ENCODE results near the gene FAM72D.
"Not testable (repeated sequence)": the region's sequence is repeated elsewhere in the genome, so short reads cannot be mapped to it uniquely, and the experiment has no call there.

Gene FAM72D

DNA sequence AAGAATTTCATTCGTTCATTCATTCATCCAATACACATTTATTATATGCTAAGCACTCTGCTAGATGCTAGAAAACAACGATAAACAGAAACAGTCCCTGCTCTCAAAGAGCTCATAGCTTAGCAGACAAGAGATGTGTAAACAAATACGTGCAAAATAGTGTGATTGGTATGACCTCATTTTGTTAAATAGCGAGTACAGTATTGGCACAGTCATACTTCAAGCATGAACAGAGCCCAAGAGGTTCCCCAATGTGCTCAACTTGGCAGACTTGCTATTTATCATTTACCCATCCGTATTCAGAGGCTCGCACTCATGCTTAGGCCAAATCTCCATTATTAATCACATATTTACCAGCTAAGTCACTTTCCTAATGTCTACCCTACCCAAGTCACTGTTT lies 24.2 kb upstream of the FAM72D start:
- H3K9ac ChIP-seq (ENCODE audit: low read length); H3K4me1 ChIP-seq (ENCODE audit: insufficient read depth, low read length); H3K36me3 ChIP-seq (ENCODE audit: insufficient read depth, low read length); H3K27me3 ChIP-seq (ENCODE audit: control insufficient read depth in 1 of 2, insufficient read depth in 2 of 2, low read length in 2 of 2); H3K9me3 ChIP-seq (ENCODE audit: low read length); H3K4me3 ChIP-seq (ENCODE audit: low read depth in 1 of 2, low read length in 2 of 2); H3K27ac ChIP-seq (ENCODE audit: low read depth, low read length): not testable (repeated sequence)

DNA sequence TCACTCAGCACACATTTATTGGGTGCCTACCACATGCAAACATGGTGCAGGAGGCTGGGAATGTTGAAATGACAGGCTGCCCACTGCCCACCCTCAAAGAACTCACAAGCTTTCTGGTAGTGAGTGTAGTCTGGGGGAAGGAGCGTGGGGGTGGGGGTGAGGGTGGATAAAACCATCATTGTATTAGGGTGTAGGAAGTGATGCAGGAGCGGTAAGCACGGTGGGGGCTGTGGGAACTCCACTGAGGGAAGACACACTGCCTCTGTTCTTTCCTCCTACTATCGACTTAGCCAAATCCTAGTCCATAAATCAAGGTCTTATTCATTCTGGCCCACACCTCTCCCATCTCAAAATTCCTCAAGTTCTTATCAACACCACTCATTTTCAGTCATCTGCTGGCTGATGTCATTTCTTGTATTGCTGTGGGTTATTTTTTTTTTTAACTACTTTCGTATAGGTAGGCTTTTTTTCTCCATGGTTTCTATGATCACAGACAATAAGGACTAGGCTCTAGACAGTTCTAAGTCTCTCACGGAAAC lies 21.7 kb upstream of the FAM72D start:
- not testable (repeated sequence) for H3K27ac ChIP-seq (ENCODE audit: low read depth, low read length); H3K27me3 ChIP-seq (ENCODE audit: control insufficient read depth in 1 of 2, insufficient read depth in 2 of 2, low read length in 2 of 2); H3K4me1 ChIP-seq (ENCODE audit: insufficient read depth, low read length); H3K4me3 ChIP-seq (ENCODE audit: low read depth in 1 of 2, low read length in 2 of 2); H3K9ac ChIP-seq (ENCODE audit: low read length); H3K9me3 ChIP-seq (ENCODE audit: low read length); H3K36me3 ChIP-seq (ENCODE audit: insufficient read depth, low read length)

DNA sequence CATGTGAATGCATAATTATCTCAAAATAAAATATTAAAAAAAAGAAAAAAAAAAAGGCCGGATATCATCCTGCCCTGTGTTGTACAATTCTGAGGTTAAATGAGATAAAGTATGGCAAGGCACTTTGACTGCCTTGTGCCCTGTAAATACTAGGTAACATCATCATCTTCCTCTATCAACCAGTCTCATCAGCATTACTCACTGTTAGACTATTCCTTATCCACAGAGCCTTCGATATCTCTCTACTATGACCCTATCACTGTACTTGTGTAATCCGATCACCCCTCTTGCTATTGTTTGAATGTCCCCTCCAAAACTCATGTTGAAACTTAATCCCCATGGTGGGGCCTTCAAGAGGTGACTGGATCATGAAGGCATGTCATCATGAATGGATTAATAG lies 18.9 kb upstream of the FAM72D start:
- not testable (repeated sequence) for H3K9ac ChIP-seq (ENCODE audit: low read length); H3K4me3 ChIP-seq (ENCODE audit: low read depth in 1 of 2, low read length in 2 of 2); H3K27ac ChIP-seq (ENCODE audit: low read depth, low read length); H3K27me3 ChIP-seq (ENCODE audit: control insufficient read depth in 1 of 2, insufficient read depth in 2 of 2, low read length in 2 of 2); H3K9me3 ChIP-seq (ENCODE audit: low read length); H3K4me1 ChIP-seq (ENCODE audit: insufficient read depth, low read length); H3K36me3 ChIP-seq (ENCODE audit: insufficient read depth, low read length)

DNA sequence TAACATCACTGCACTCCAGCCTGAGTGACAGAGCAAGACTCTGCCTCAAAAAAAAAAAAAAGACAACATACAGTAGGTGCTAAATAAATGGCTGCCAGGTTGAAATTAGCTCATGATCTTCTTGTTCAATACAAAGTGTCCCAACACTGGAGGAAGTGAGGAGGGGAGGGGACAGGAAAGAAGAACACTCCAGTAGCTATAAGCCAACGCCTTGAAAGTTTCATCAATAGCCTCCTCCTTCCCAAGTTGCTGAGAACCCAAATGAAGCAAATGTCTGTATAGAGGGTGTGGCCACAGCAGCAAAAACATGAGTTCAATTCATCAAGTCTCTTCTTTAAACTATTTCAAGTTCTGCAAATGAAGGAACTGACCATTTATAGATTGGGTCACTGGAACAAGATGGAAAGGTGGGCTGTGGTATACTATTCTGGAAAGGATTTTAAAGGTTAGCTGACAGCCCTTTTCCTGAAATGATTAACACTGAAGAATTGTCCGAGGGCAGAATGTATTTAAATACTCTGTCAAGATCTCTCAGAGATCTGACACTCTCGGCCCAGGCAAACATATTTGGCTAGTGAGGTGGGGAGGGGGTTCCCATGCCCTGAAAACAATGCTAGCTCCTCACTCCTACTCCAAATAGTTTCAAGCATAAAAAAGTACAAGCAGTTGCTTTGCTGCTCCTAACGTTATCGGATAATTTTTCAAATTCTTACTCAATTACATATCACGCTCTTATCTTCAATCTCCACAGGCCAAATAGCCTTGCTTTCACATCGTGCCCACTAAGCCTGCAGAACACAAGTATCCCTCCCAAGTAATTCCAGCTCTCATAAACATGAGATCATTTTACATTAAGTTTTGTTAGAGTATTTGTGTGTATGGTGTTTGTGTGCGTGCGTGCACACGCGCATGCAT lies 17.6 kb upstream of the FAM72D start:
- H3K4me1 ChIP-seq (ENCODE audit: insufficient read depth, low read length); H3K27me3 ChIP-seq (ENCODE audit: control insufficient read depth in 1 of 2, insufficient read depth in 2 of 2, low read length in 2 of 2); H3K36me3 ChIP-seq (ENCODE audit: insufficient read depth, low read length); H3K4me3 ChIP-seq (ENCODE audit: low read depth in 1 of 2, low read length in 2 of 2); H3K27ac ChIP-seq (ENCODE audit: low read depth, low read length); H3K9me3 ChIP-seq (ENCODE audit: low read length); H3K9ac ChIP-seq (ENCODE audit: low read length): not testable (repeated sequence)

DNA sequence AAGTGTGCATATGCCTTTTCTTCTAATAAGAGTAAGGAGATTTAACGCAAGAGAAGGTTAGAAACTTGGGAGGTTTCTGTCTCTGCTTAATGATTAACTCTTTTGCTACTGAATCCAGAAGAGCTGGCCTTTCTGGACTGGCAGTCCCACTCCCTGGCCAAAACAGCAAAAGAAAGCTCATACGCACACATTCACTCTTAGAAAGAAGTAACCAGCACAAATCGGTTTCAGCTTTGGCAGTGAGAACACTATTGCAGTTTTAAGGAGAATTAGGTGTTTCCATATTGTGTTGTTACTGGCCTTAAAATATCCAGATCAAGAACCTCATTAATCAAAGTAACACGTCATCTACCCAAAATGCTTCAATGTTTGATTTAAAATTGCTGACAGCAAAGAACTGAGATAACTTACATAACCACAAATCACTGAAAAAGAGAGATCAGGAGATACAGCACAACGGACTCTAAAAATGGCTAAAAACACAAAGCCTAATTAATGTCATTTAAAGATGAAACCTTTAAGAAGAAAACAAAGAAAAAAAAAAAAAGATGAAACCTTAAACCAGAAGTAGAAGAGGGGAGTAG lies 16.9 kb upstream of the FAM72D start:
- H3K9me3 ChIP-seq (ENCODE audit: low read length); H3K36me3 ChIP-seq (ENCODE audit: insufficient read depth, low read length); H3K4me1 ChIP-seq (ENCODE audit: insufficient read depth, low read length); H3K27me3 ChIP-seq (ENCODE audit: control insufficient read depth in 1 of 2, insufficient read depth in 2 of 2, low read length in 2 of 2); H3K27ac ChIP-seq (ENCODE audit: low read depth, low read length); H3K9ac ChIP-seq (ENCODE audit: low read length); H3K4me3 ChIP-seq (ENCODE audit: low read depth in 1 of 2, low read length in 2 of 2): not testable (repeated sequence)

DNA sequence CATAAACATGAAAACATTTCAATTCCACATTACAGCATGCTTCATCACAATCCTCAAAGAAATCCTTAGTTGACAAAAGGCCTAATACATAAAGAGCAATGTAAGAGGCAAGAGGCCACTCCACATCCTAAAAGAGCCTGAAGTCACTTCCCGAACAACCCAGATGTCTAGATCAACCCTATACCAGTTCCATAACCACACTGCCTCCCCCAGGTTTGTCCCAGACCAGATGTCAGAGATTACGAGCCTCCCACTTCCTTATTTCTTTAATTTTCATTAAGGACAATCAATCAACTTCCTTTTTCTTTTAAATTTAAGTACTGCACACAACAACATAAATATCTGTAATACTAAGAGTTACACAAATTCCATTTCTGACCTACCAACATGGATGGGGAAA lies 16.0 kb upstream of the FAM72D start:
- H3K9ac ChIP-seq (ENCODE audit: low read length); H3K27me3 ChIP-seq (ENCODE audit: control insufficient read depth in 1 of 2, insufficient read depth in 2 of 2, low read length in 2 of 2); H3K36me3 ChIP-seq (ENCODE audit: insufficient read depth, low read length); H3K4me3 ChIP-seq (ENCODE audit: low read depth in 1 of 2, low read length in 2 of 2); H3K27ac ChIP-seq (ENCODE audit: low read depth, low read length); H3K4me1 ChIP-seq (ENCODE audit: insufficient read depth, low read length); H3K9me3 ChIP-seq (ENCODE audit: low read length): not testable (repeated sequence)

DNA sequence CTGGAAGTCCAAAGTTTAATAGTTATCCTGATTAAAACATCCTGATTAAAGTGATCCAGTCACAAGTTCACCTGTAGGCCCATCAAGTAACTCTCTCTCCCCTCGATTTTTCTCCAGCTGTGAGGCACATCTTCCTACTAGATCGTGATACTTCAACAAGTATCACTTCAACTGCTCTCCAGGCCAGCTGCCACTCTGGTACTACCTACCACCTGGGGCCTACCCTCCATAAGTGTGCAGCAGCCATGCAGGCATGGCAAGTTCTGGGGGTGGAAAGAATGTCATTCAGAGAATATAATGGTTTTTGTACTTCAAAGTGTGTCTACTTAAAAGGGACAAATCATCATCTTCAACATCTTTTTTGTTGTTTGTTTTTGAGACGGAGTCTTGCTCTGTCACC lies 15.6 kb upstream of the FAM72D start:
- H3K27me3 ChIP-seq (ENCODE audit: control insufficient read depth in 1 of 2, insufficient read depth in 2 of 2, low read length in 2 of 2); H3K9ac ChIP-seq (ENCODE audit: low read length); H3K9me3 ChIP-seq (ENCODE audit: low read length); H3K36me3 ChIP-seq (ENCODE audit: insufficient read depth, low read length); H3K27ac ChIP-seq (ENCODE audit: low read depth, low read length); H3K4me1 ChIP-seq (ENCODE audit: insufficient read depth, low read length); H3K4me3 ChIP-seq (ENCODE audit: low read depth in 1 of 2, low read length in 2 of 2): not testable (repeated sequence)

DNA sequence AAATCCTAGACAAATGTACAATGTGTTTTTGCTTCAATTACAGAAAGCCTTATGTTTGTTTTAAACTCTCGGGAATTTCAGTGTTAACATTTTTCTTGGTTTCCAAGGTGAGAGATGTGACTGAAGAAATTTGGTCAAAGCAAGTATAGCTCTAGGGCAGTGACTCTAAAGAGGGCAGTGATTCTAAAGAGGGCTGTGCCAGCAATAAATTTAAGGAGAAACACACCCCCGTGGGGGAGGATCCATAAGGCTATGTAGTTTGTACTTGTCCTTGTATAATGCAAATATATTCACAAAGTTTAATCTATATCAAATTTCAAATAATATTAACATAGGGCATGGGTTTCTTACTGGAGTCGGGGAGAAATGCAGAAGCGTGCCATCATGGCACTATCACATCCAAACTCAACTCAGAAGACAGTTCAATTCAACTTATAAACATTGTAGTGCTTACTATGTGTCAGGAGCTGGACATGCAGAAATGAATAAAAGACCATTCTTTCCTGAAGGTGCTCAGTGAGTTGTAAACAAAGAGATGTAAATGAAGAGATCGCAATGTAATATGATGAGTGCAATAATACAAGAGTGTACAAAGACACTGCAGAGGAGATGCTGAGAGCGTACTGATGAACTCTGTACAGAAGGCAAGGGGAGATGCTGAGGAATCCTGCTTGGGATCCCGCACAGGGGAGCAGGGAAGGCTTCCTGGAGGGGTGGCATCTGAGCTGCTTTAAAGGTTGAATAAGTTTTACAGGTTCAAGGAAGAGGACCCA lies 13.1 kb upstream of the FAM72D start:
- not testable (repeated sequence) for H3K4me1 ChIP-seq (ENCODE audit: insufficient read depth, low read length); H3K27me3 ChIP-seq (ENCODE audit: control insufficient read depth in 1 of 2, insufficient read depth in 2 of 2, low read length in 2 of 2); H3K27ac ChIP-seq (ENCODE audit: low read depth, low read length); H3K9ac ChIP-seq (ENCODE audit: low read length); H3K9me3 ChIP-seq (ENCODE audit: low read length); H3K36me3 ChIP-seq (ENCODE audit: insufficient read depth, low read length); H3K4me3 ChIP-seq (ENCODE audit: low read depth in 1 of 2, low read length in 2 of 2)

DNA sequence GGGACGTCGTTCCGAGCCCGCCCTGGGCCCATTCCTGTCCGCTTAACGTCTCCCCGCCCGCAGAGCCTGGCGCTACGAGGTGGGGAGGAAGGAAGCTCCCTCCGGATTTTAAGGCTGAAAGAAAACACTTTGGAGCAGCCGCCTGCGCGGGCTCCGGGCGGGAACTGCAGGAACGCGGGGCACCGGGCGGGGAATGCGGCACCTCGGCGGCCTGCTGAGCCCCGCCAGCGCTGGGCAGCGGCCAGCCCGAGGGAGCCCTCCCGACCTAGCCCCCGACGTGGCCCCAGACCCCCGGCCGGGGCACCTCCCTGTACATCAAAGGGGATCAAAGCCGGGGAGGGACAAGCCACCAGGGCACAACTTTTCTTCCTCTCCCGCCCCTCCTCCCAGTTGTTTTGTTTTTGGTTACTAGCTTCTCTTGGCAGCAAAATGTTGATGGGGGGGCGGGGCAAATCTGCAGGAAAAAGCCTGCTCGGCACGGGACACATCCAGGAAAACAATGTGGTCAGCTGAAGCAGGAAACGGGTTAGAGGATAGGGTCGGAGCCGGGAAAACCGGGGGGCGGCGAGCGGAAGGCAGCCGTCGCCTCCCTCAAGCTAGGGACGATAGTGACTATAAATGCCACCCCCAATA lies 2.1 kb upstream of the FAM72D start:
- H3K27ac ChIP-seq (ENCODE audit: low read depth, low read length); H3K9me3 ChIP-seq (ENCODE audit: low read length); H3K27me3 ChIP-seq (ENCODE audit: control insufficient read depth in 1 of 2, insufficient read depth in 2 of 2, low read length in 2 of 2); H3K36me3 ChIP-seq (ENCODE audit: insufficient read depth, low read length); H3K9ac ChIP-seq (ENCODE audit: low read length); H3K4me1 ChIP-seq (ENCODE audit: insufficient read depth, low read length); H3K4me3 ChIP-seq (ENCODE audit: low read depth in 1 of 2, low read length in 2 of 2): not testable (repeated sequence)

DNA sequence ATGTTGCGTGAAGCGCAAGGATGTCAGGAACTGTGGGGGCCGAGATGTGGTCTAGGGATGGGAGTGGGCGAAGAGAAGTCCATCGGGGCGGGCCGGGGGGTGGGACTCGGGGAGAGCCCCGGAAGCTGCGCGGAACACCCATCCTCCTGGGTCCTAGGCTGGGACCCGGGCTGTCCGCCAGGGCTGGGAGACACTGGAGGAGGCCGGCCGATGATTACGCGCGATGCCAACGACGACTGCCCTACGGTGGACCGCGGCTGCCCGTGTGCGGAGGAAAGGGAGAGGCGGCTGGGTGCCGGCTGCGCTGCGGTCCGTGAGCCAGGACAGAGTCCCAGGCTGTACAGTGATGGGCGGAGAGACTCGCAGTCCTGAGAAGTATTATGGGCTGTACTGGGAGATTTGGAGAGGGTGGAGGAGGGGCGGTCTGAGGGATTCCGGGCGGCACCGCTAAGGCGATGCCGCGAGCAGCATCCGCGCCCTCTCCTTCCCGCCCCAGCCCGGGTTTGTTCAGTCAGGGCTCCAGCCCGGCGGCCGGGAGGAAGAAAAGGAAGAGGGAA lies 1.0 kb upstream of the FAM72D start:
- not testable (repeated sequence) for H3K4me3 ChIP-seq (ENCODE audit: low read depth in 1 of 2, low read length in 2 of 2); H3K9ac ChIP-seq (ENCODE audit: low read length); H3K4me1 ChIP-seq (ENCODE audit: insufficient read depth, low read length); H3K9me3 ChIP-seq (ENCODE audit: low read length); H3K36me3 ChIP-seq (ENCODE audit: insufficient read depth, low read length); H3K27ac ChIP-seq (ENCODE audit: low read depth, low read length); H3K27me3 ChIP-seq (ENCODE audit: control insufficient read depth in 1 of 2, insufficient read depth in 2 of 2, low read length in 2 of 2)

DNA sequence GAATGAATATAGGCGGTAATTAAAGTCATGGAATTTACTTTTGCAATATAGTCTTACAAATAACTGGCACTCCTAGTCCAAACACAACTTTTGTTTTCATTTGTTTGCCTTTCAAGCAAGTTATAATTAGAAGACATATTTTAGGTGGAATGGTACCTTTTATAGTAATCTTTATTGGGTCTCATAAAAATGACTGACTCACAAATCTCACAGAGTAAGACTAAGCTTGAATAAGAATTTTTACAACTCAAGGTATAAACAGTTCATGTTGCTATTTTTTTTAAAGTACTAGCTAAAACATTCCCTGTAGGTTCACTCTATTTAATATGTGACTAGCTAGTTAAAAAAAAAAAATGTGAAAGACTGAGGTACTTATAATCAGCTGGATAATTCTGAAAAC lies 6.0 kb downstream of the FAM72D start:
- not testable (repeated sequence) for H3K36me3 ChIP-seq (ENCODE audit: insufficient read depth, low read length); H3K9ac ChIP-seq (ENCODE audit: low read length); H3K27ac ChIP-seq (ENCODE audit: low read depth, low read length); H3K9me3 ChIP-seq (ENCODE audit: low read length); H3K4me1 ChIP-seq (ENCODE audit: insufficient read depth, low read length); H3K4me3 ChIP-seq (ENCODE audit: low read depth in 1 of 2, low read length in 2 of 2); H3K27me3 ChIP-seq (ENCODE audit: control insufficient read depth in 1 of 2, insufficient read depth in 2 of 2, low read length in 2 of 2)
